GM12878 (cell line): Measurements from ENCODE around the gene RPL37A. TPM values are rescaled to one million over a fixed set of nuclear protein-coding genes. Genes with fewer than 3 reads are reported as not detected.

ENCODE experiments used
- ATAC-seq: fragments of 200-7000 bp; cut with Tn5 transposase; 3 replicates; pipeline ENCODE4 v1.9.1; 2020; ENCODE audit warnings: mild to moderate bottlenecking, moderate library complexity
- BruUV-seq: library from RNA; stranded (reverse); fragments of 400-500 nt; replicated peaks from 2 replicates; lab custom pipeline; 2021; lab: Mats Ljungman, UMichigan
- CTCF ChIA-PET: fragments of 300-600 bp; sonication (Branson Sonifier 250); formaldehyde crosslinking; extraction: SDS; loops from one replicate; lab custom pipeline; 2021; ENCODE audit warnings: inconsistent platforms; lab: Yijun Ruan, JAX
- POLR2A ChIA-PET: fragments of 350-600 bp; formaldehyde crosslinking; extraction: SDS; loops from one replicate; lab custom pipeline; 2021; ENCODE audit warnings: inconsistent platforms; lab: Charles Lee
- RAD21 ChIA-PET: fragments of 300-600 bp; sonication (Branson Sonifier 250); formaldehyde crosslinking; loops from one replicate; lab custom pipeline; 2023; ENCODE audit warnings: antibody characterized with exemption; ENCODE audit not compliant: unreplicated experiment; lab: Charles Lee
- SMC1A ChIA-PET: fragments of 300-600 bp; sonication (Branson Sonifier 250); formaldehyde crosslinking; loops from one replicate; lab custom pipeline; 2023; ENCODE audit not compliant: unreplicated experiment, uncharacterized antibody; lab: Charles Lee
- DNase-seq: peaks from one replicate; pipeline ENCODE4 v3.0.0-alpha.2; 2011; ENCODE audit warnings: low read depth, low spot score
- FAIRE-seq: peaks from 3 replicates; lab custom pipeline; 2011; peaks lifted over from hg19 to GRCh38; lab: Jason Lieb, UNC
- H2AFZ ChIP-seq: 2 replicates; pipeline ENCODE4 v1.6.0; 2011; ENCODE audit warnings: low read depth, low read length, control low read depth; ENCODE audit not compliant: control insufficient read depth
- H3K27ac ChIP-seq: 2 replicates; pipeline ENCODE4 v1.5.1; 2011; ENCODE audit warnings: control low read depth; ENCODE audit not compliant: control insufficient read depth, insufficient read depth
- H3K27me3 ChIP-seq, 2 experiments: replicated peaks in 1 of 2; 2 replicates each; pipeline versions ENCODE4 v1.6.0 to v1.6.1; 2011; ENCODE audit warnings: low read length in 1 of 2; ENCODE audit not compliant: control insufficient read depth in 2 of 2, insufficient read depth in 2 of 2
- H3K36me3 ChIP-seq, 2 experiments: 2 replicates each; pipeline ENCODE4 v1.5.1; 2011; ENCODE audit warnings: low read length in 1 of 2; ENCODE audit not compliant: control insufficient read depth in 2 of 2, insufficient read depth in 2 of 2
- H3K4me1 ChIP-seq: 2 replicates; pipeline ENCODE4 v1.6.1; 2011; ENCODE audit warnings: mild to moderate bottlenecking, low read length, moderate library complexity, mixed read lengths; ENCODE audit not compliant: control insufficient read depth, insufficient read depth
- H3K4me2 ChIP-seq: 2 replicates; pipeline ENCODE4 v1.6.0; 2011; ENCODE audit warnings: control low read depth; ENCODE audit not compliant: control insufficient read depth, insufficient read depth
- H3K4me3 ChIP-seq: fragments of 200-600 bp; sonication (generic); 2 replicates; pipeline ENCODE4 v1.5.1; 2016
- H3K79me2 ChIP-seq: 2 replicates; pipeline ENCODE4 v1.6.0; 2011; ENCODE audit warnings: low read length; ENCODE audit not compliant: control insufficient read depth, insufficient read depth
- H3K9ac ChIP-seq: 2 replicates; pipeline ENCODE4 v1.8.0; 2011; ENCODE audit warnings: low read length, control low read depth, mixed read lengths; ENCODE audit not compliant: control insufficient read depth, insufficient read depth
- H3K9me3 ChIP-seq: replicated peaks from 3 replicates; pipeline ENCODE4 v1.5.1; 2011; ENCODE audit warnings: mild to moderate bottlenecking, low read length; ENCODE audit not compliant: control insufficient read depth, insufficient read depth
- H4K20me1 ChIP-seq: 2 replicates; pipeline ENCODE4 v1.6.0; 2011; ENCODE audit not compliant: control insufficient read depth, insufficient read depth
- ASH2L ChIP-seq: fragments of 300-600, 200-600 bp; sonication (generic); IDR thresholded peaks from 2 replicates; pipeline ENCODE4 v1.6.1; 2017; ENCODE audit warnings: low read depth, mild to moderate bottlenecking, borderline replicate concordance
- CEBPZ ChIP-seq: fragments of 150-350 bp; IDR thresholded peaks from 2 replicates; pipeline ENCODE4 v1.6.1; 2016; ENCODE audit warnings: low read depth, low read length
- EED ChIP-seq: sonication (generic); IDR thresholded peaks from 2 replicates; pipeline ENCODE4 v1.6.1; 2016; ENCODE audit warnings: antibody characterized with exemption, low read depth
- EP300 ChIP-seq, 2 experiments: fragments of 150-350 bp in 1 of 2; IDR thresholded peaks; 2 replicates each; pipeline ENCODE4 v1.6.1; 2011 to 2012; ENCODE audit warnings: low read depth in 2 of 2, low read length in 2 of 2, borderline replicate concordance in 1 of 2, improper control_type of control experiment in 1 of 2, inconsistent platforms in 1 of 2; ENCODE audit not compliant: control insufficient read depth in 1 of 2
- GABPA ChIP-seq: IDR thresholded peaks from 2 replicates; pipeline ENCODE4 v1.6.1; 2014; ENCODE audit warnings: antibody characterized with exemption, low read depth, mild to moderate bottlenecking, inconsistent platforms
- HDAC2 ChIP-seq: fragments of 200-600 bp; sonication (generic); IDR thresholded peaks from 2 replicates; pipeline ENCODE4 v1.6.1; 2017
- MEF2B ChIP-seq: fragments of 450-650 bp; IDR thresholded peaks from 2 replicates; pipeline ENCODE4 v1.6.1; 2018; ENCODE audit warnings: mild to moderate bottlenecking, moderate library complexity; ENCODE audit not compliant: partially characterized antibody, poor library complexity, severe bottlenecking
- MTA2 ChIP-seq: fragments of 450-650 bp; IDR thresholded peaks from 2 replicates; pipeline ENCODE4 v1.6.1; 2016; ENCODE audit warnings: low read depth, mild to moderate bottlenecking, moderate library complexity
- POLR2AphosphoS5 ChIP-seq: IDR thresholded peaks from 2 replicates; pipeline ENCODE4 v1.6.1; 2011; ENCODE audit warnings: mild to moderate bottlenecking, low read length, inconsistent platforms
- STAT3 ChIP-seq: IDR thresholded peaks from 2 replicates; pipeline ENCODE4 v1.6.1; 2011; ENCODE audit warnings: low read depth, low read length, improper control_type of control experiment
- YBX1 ChIP-seq: fragments of 450-650 bp; IDR thresholded peaks from 2 replicates; pipeline ENCODE4 v1.6.1; 2016; ENCODE audit warnings: antibody characterized with exemption
- ZBTB11 ChIP-seq: fragments of 450-650 bp; formaldehyde crosslinking; IDR thresholded peaks from 2 replicates; pipeline ENCODE4 v1.5.0; 2022; ENCODE audit warnings: mild to moderate bottlenecking, missing genetic modification characterization
- ZBTB33 ChIP-seq: fragments of 450-650 bp; IDR thresholded peaks from 2 replicates; pipeline ENCODE4 v1.6.1; 2017; ENCODE audit warnings: mild to moderate bottlenecking
- ZNF207 ChIP-seq: fragments of 450-650 bp; IDR thresholded peaks from 2 replicates; pipeline ENCODE4 v1.6.1; 2014; ENCODE audit warnings: antibody characterized with exemption, mild to moderate bottlenecking, borderline replicate concordance
- WGBS: methylation state at CpG from one replicate; pipeline ENCODE4 v1.1.6; 2016; ENCODE audit warnings: low lambda C conversion rate; ENCODE audit not compliant: insufficient replicate concordance, insufficient coverage; ENCODE audit errors: missing lambda C conversion rate; 5-methylcytosine and 5-hydroxymethylcytosine counted together
- in situ Hi-C: fragments of 300-500 bp; cut with MboI; formaldehyde crosslinking; loops from 9 replicates; pipeline ENCODE4 v1.14.3; 2018; ENCODE audit warnings: mixed read lengths
- intact Hi-C: fragments of 100-400 bp; cut with micrococcal nuclease; formaldehyde crosslinking; loops from one replicate; pipeline ENCODE4 v1.14.2; 2022; ENCODE audit not compliant: unreplicated experiment
- polyA plus RNA-seq, 11 experiments: library from polyadenylated mRNA; depleted of rRNA in 4 of 11; unstranded in 6 of 11; stranded (reverse) in 5 of 11; fragments of >200 nt; fragmentation: Nextera tagmentation in 4 of 11; fragmentation: Illumina TruSeq in 1 of 11; extraction: Ambion mirVana in 4 of 11; extraction: Trizol in 1 of 11; gene quantifications; 1 replicate in 1 of 11; 2 replicates in 10 of 11; pipeline versions ENCODE4 v1.2.1 to v1.2.3, GENCODE V29; 2011 to 2016; ENCODE audit warnings: inconsistent platforms in 2 of 11, missing spikeins in 2 of 11, low read depth in 1 of 11
- total RNA-seq, 4 experiments: library from RNA; depleted of rRNA in 3 of 4; stranded (reverse); fragments of >200 nt in 3 of 4; fragmentation: Illumina TruSeq in 1 of 4; extraction: Trizol in 1 of 4; gene quantifications; 2 replicates each; pipeline versions ENCODE4 v1.2.1 to v1.2.3, GENCODE V29; 2013 to 2021

The RPL37A gene
- total and polyA plus RNA-seq, 10 of the 15 experiments (the other 5 are each of a cell fraction or from before 2014, with no cell fraction given) = 2,847 to 6,854 (median 5,110) TPM

GRCh38 chr2:216536734-216537210 is 38.1 kb downstream of the RPL37A start (continued):
- TF ChIP-seq EP300 (IDR thresholded peaks at IDR 0.05; ENCODE audit: borderline replicate concordance in 1 of 2, control insufficient read depth in 1 of 2, low read depth in 2 of 2, low read length in 2 of 2) (no peak), CEBPZ (no peak)

- no TSS peak for BruUV-seq
- no peak overlapping the region for H2AFZ ChIP-seq
- H4K20me1 ChIP-seq = no peaks in the 10 kb centered on the region
- no peak overlapping the region for H3K9ac ChIP-seq
- POLR2A ChIA-PET = no interaction called here
- H3K4me1 ChIP-seq = peaks cover 13% of the 10 kb centered on the region
- ATAC-seq (no peak), FAIRE-seq (peak; percentile 23), DNase-seq (no peak)
- no peak overlapping the region for H3K27ac ChIP-seq
- H3K79me2 ChIP-seq = no peaks in the 10 kb centered on the region
- in situ Hi-C loops (loop anchor here (10.0 kb wide), 1 partner anchor 977 kb away; no protein-coding TSS in a partner anchor), intact Hi-C loops (no loop called here)
- H3K4me3 ChIP-seq = no peak overlapping the region
- SMC1A ChIA-PET = interaction anchor here (1.4 kb wide), 1 partner anchor 28 kb away, joined by 3 read pairs; no protein-coding TSS in a partner anchor
- RAD21 ChIA-PET = no interaction called here
- H3K9me3 ChIP-seq = no peaks in the 10 kb centered on the region
- H3K36me3 ChIP-seq = no peaks in the 10 kb centered on the region
- H3K27me3 ChIP-seq = no peaks in the 10 kb centered on the region
- CTCF ChIA-PET = interaction anchor here (2.3 kb wide), 1 partner anchor 19 kb away, joined by 7 read pairs; no protein-coding TSS in a partner anchor
- H3K4me2 ChIP-seq = no peak overlapping the region
- 83% methylated on average over 4 of the region's 4 CpGs for WGBS
- TF ChIP-seq GABPA (no peak), MEF2B (no peak), ZBTB11 (no peak), ZNF207 (no peak), HDAC2 (no peak), YBX1 (no peak), ZBTB33 (no peak), EED (no peak), STAT3 (no peak), ASH2L (no peak), POLR2AphosphoS5 (no peak), MTA2 (no peak)
Measured at GRCh38 chr2:216537366-216537765, 38.7 kb downstream of the RPL37A start.
